ENCODE results near the gene ZNF490. TPM values are rescaled to one million over a fixed set of nuclear protein-coding genes. Genes with fewer than 3 reads are reported as not detected.

Gene ZNF490
- total RNA-seq, 1 experiment from 2014 or later = 1.7 TPM

DNA sequence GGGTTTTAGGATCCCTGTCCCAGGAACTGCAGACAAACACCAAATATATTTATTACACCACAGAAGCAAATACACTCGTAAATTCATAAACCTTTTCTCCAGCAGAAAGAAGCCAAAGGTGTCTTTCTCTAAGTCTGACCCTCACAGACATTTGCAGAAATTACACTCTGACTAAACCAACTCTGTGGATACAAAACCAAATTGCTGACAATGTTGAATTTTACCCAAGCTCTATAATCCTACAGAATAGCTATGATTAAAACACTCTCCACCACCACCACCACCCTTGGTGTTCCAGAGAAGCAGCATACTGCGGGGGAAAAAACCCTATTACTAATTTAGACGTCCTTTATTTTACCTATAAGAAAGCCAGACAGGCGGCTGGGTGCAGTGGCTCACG, 64.5 kb downstream of the ZNF490 start:
- no peak for DNase-seq (ENCODE audit: extremely low read depth, low read depth)

DNA sequence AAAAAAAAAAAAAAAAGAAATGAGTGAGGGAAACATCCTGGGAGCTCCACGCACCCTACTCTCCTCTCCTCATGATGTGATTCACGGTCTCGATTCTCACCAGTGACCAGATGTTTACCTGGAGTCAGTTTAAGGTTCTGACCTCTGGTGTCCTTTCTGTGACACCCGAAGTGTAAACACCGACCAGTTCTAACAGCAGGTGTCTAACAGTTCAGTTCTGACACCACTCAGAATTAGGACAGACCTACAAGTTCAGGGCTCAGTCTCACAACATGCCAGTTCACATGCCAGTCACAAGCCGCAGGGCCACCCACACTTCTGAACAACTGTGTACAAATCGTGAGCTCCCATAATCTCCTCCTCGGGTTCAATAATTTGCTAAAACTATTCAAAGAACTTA, 65.3 kb downstream of the ZNF490 start:
- DNase-seq (ENCODE audit: extremely low read depth, low read depth) = no peak

- no peak for DNase-seq (ENCODE audit: extremely low read depth, low read depth)
Observed at GRCh38 chr19:12544401-12544876, 66.2 kb downstream of the ZNF490 start.

- no peak for DNase-seq (ENCODE audit: extremely low read depth, low read depth)
Observed at GRCh38 chr19:12543855-12544254, 66.8 kb downstream of the ZNF490 start.

Other genes starting within 250 kb of the ZNF490 start
- gene ZNF442, start 245.1 kb downstream of the ZNF490 start, total RNA-seq (2014; rRNA removed; shearing (Covaris generic)) = not detected in 2 replicates
- gene ZNF799, start 209.5 kb downstream of the ZNF490 start, total RNA-seq (2014; rRNA removed; shearing (Covaris generic)) = 1.6 and 2.5 TPM in 2 replicates
- gene ZNF443, start 169.8 kb downstream of the ZNF490 start, total RNA-seq (2014; rRNA removed; shearing (Covaris generic)) = 1.1 and 1.4 TPM in 2 replicates
- 0.15 TPM in 1 of 2 replicates, not detected in the other for gene ZNF709, start 126.0 kb downstream of the ZNF490 start, total RNA-seq (2014; rRNA removed; shearing (Covaris generic))
- gene ZNF564, start 59.3 kb downstream of the ZNF490 start, total RNA-seq (2014; rRNA removed; shearing (Covaris generic)) = 3.5 and 4.1 TPM in 2 replicates
- 14.3 and 15.2 TPM in 2 replicates for gene ZNF791, start 107 bp upstream of the ZNF490 start, total RNA-seq (2014; rRNA removed; shearing (Covaris generic))
- 21.5 and 27.7 TPM in 2 replicates for gene MAN2B1, start 55.9 kb upstream of the ZNF490 start, total RNA-seq (2014; rRNA removed; shearing (Covaris generic))
- 5.8 and 7.7 TPM in 2 replicates for gene WDR83, start 56.0 kb upstream of the ZNF490 start, total RNA-seq (2014; rRNA removed; shearing (Covaris generic))
- 75.7 and 83.6 TPM in 2 replicates for gene DHPS, start 71.1 kb upstream of the ZNF490 start, total RNA-seq (2014; rRNA removed; shearing (Covaris generic))
- not detected in 2 replicates for gene GNG14, start 77.2 kb upstream of the ZNF490 start, total RNA-seq (2014; rRNA removed; shearing (Covaris generic))
- gene FBXW9, start 85.8 kb upstream of the ZNF490 start, total RNA-seq (2014; rRNA removed; shearing (Covaris generic)) = 6.2 and 6.9 TPM in 2 replicates
- 17.4 and 23.4 TPM in 2 replicates for gene TNPO2, start 113.1 kb upstream of the ZNF490 start, total RNA-seq (2014; rRNA removed; shearing (Covaris generic))
- 141 and 145 TPM in 2 replicates for gene TRIR, start 123.9 kb upstream of the ZNF490 start, total RNA-seq (2014; rRNA removed; shearing (Covaris generic))
- 50.9 and 53.9 TPM in 2 replicates for gene GET3, start 126.7 kb upstream of the ZNF490 start, total RNA-seq (2014; rRNA removed; shearing (Covaris generic))
- gene BEST2, start 141.0 kb upstream of the ZNF490 start, total RNA-seq (2014; rRNA removed; shearing (Covaris generic)) = 0.22 TPM in 1 of 2 replicates, not detected in the other
- gene HOOK2, start 164.7 kb upstream of the ZNF490 start, total RNA-seq (2014; rRNA removed; shearing (Covaris generic)) = 6.0 TPM in 2 replicates
- 137 and 153 TPM in 2 replicates for gene JUNB, start 180.7 kb upstream of the ZNF490 start, total RNA-seq (2014; rRNA removed; shearing (Covaris generic))
- gene PRDX2, start 191.0 kb upstream of the ZNF490 start, total RNA-seq (2014; rRNA removed; shearing (Covaris generic)) = 216 and 259 TPM in 2 replicates
- not detected in 2 replicates for gene THSD8, start 191.3 kb upstream of the ZNF490 start, total RNA-seq (2014; rRNA removed; shearing (Covaris generic))
- gene RNASEH2A, start 195.8 kb upstream of the ZNF490 start, total RNA-seq (2014; rRNA removed; shearing (Covaris generic)) = 25.6 and 31.1 TPM in 2 replicates
- not detected in 2 replicates for gene RTBDN, start 223.8 kb upstream of the ZNF490 start, total RNA-seq (2014; rRNA removed; shearing (Covaris generic))
- 1.7 TPM in 2 replicates for gene MAST1, start 227.7 kb upstream of the ZNF490 start, total RNA-seq (2014; rRNA removed; shearing (Covaris generic))